T-helper 2 cell treated with Interferon-gamma antibody and Interleukin-4, amounts not matched to agents 5 μg/mL and 100 μg/mL, for 36 hours (primary cell): ENCODE measurements around the gene RGS11.

Experiments
- DNase-seq: peaks from one replicate; pipeline ENCODE4 v3.0.0; 2021; ENCODE audit warnings: low spot score
- H3K27ac Mint-ChIP-seq: one replicate; pipeline ENCODE4 v1.8.0; 2021; ENCODE audit warnings: mild to moderate bottlenecking, mixed read lengths
- H3K27me3 Mint-ChIP-seq: one replicate; pipeline ENCODE4 v1.8.0; 2021; ENCODE audit warnings: low read depth, mixed read lengths
- H3K36me3 Mint-ChIP-seq: one replicate; pipeline ENCODE4 v1.8.0; 2021; ENCODE audit warnings: low read depth, mixed read lengths
- H3K4me1 Mint-ChIP-seq: one replicate; pipeline ENCODE4 v1.8.0; 2021; ENCODE audit warnings: low read depth, mixed read lengths
- H3K4me3 Mint-ChIP-seq: one replicate; pipeline ENCODE4 v1.8.0; 2022; ENCODE audit warnings: mild to moderate bottlenecking, moderate library complexity, mixed read lengths
- H3K9me3 Mint-ChIP-seq: one replicate; pipeline ENCODE4 v1.8.0; 2021; ENCODE audit warnings: mixed read lengths

The RGS11 gene

GRCh38 chr16:280552-280951 lies 4.8 kb upstream of the RGS11 start, which contains the start of gene ARHGDIG:
ARHGDIG (plus strand) TSS chr16:280591; CDS start chr16:280681, 90 bp downstream.
- H3K4me3 Mint-ChIP-seq = no peak within 1 kb of the TSS
- no peaks in the 10 kb centered on the region for H3K36me3 Mint-ChIP-seq
- DNase-seq = no peak
- no peak within 1 kb of the TSS for H3K27ac Mint-ChIP-seq
- H3K9me3 Mint-ChIP-seq = no peaks in the 10 kb centered on the region
- H3K4me1 Mint-ChIP-seq = peaks cover 6% of the 10 kb centered on the region
- H3K27me3 Mint-ChIP-seq = peaks cover 21% of the 10 kb centered on the region

- DNase-seq = no peak
- Mint-ChIP-seq H3K4me1 (peaks cover 6% of the 10 kb centered on the region), H3K27me3 (peaks cover 25% of the 10 kb centered on the region), H3K4me3 (no peak overlapping the region), H3K27ac (no peak overlapping the region), H3K9me3 (no peaks in the 10 kb centered on the region), H3K36me3 (no peaks in the 10 kb centered on the region)
Measured at GRCh38 chr16:280005-280460, 4.3 kb upstream of the RGS11 start.

- H3K4me3 Mint-ChIP-seq = no peak overlapping the region
- H3K27ac Mint-ChIP-seq = no peak overlapping the region
- no peaks in the 10 kb centered on the region for H3K9me3 Mint-ChIP-seq
- no peaks in the 10 kb centered on the region for H3K36me3 Mint-ChIP-seq
- peaks cover 26% of the 10 kb centered on the region for H3K27me3 Mint-ChIP-seq
- H3K4me1 Mint-ChIP-seq = peaks cover 6% of the 10 kb centered on the region
- no peak for DNase-seq
Measured at GRCh38 chr16:279531-279930, 3.8 kb upstream of the RGS11 start.

- Mint-ChIP-seq H3K36me3 (no peaks in the 10 kb centered on the region), H3K9me3 (no peaks in the 10 kb centered on the region), H3K27me3 (peaks cover 26% of the 10 kb centered on the region), H3K27ac (no peak overlapping the region), H3K4me3 (no peak overlapping the region), H3K4me1 (peaks cover 6% of the 10 kb centered on the region)
- peak; percentile 36 for DNase-seq
Measured at GRCh38 chr16:278863-279366, 3.2 kb upstream of the RGS11 start.

- DNase-seq = no peak
Measured at GRCh38 chr16:276426-277077, 808 bp upstream of the RGS11 start.

GRCh38 chr16:275041-275641 lies 603 bp downstream of the RGS11 start:
- Mint-ChIP-seq H3K4me3 (peak overlapping the region; percentile 52), H3K4me1 (peaks cover 6% of the 10 kb centered on the region), H3K27me3 (peaks cover 22% of the 10 kb centered on the region), H3K9me3 (no peaks in the 10 kb centered on the region), H3K27ac (no peak overlapping the region), H3K36me3 (no peaks in the 10 kb centered on the region)
- DNase-seq = no peak

More at GRCh38 chr16:276426-277077, 808 bp upstream of the RGS11 start:
- H3K4me3 Mint-ChIP-seq = peak overlapping the region; percentile 52
- no peaks in the 10 kb centered on the region for H3K36me3 Mint-ChIP-seq
- peaks cover 26% of the 10 kb centered on the region for H3K27me3 Mint-ChIP-seq
- no peaks in the 10 kb centered on the region for H3K9me3 Mint-ChIP-seq
- H3K4me1 Mint-ChIP-seq = peaks cover 6% of the 10 kb centered on the region
- H3K27ac Mint-ChIP-seq = no peak overlapping the region

- Mint-ChIP-seq H3K27ac (no peak overlapping the region), H3K9me3 (no peaks in the 10 kb centered on the region), H3K36me3 (no peaks in the 10 kb centered on the region), H3K4me1 (peaks cover 1% of the 10 kb centered on the region), H3K4me3 (no peak overlapping the region), H3K27me3 (peaks cover 19% of the 10 kb centered on the region)
- DNase-seq = no peak
Measured at GRCh38 chr16:273547-274421, 2.0 kb downstream of the RGS11 start.

- no peak overlapping the region for H3K4me3 Mint-ChIP-seq
- H3K36me3 Mint-ChIP-seq = no peaks in the 10 kb centered on the region
- no peak overlapping the region for H3K27ac Mint-ChIP-seq
- H3K9me3 Mint-ChIP-seq = no peaks in the 10 kb centered on the region
- no peak for DNase-seq
- H3K4me1 Mint-ChIP-seq = no peaks in the 10 kb centered on the region
- peaks cover 19% of the 10 kb centered on the region for H3K27me3 Mint-ChIP-seq
Measured at GRCh38 chr16:272633-273546, 2.9 kb downstream of the RGS11 start.

GRCh38 chr16:270381-271255 lies 5.1 kb downstream of the RGS11 start:
- Mint-ChIP-seq H3K9me3 (no peaks in the 10 kb centered on the region), H3K27me3 (peaks cover 4% of the 10 kb centered on the region), H3K36me3 (no peaks in the 10 kb centered on the region), H3K4me1 (no peaks in the 10 kb centered on the region), H3K27ac (no peak overlapping the region), H3K4me3 (no peak overlapping the region)
- DNase-seq = no peak

- H3K27me3 Mint-ChIP-seq = no peaks in the 10 kb centered on the region
- H3K4me3 Mint-ChIP-seq = no peak overlapping the region
- DNase-seq = no peak
- H3K4me1 Mint-ChIP-seq = no peaks in the 10 kb centered on the region
- H3K27ac Mint-ChIP-seq = no peak overlapping the region
- H3K9me3 Mint-ChIP-seq = no peaks in the 10 kb centered on the region
- H3K36me3 Mint-ChIP-seq = no peaks in the 10 kb centered on the region
Measured at GRCh38 chr16:269061-269796, 6.5 kb downstream of the RGS11 start.

- Mint-ChIP-seq H3K27ac (no peak overlapping the region), H3K27me3 (no peaks in the 10 kb centered on the region), H3K4me1 (no peaks in the 10 kb centered on the region), H3K4me3 (no peak overlapping the region), H3K36me3 (no peaks in the 10 kb centered on the region), H3K9me3 (no peaks in the 10 kb centered on the region)
- no peak for DNase-seq
Measured at GRCh38 chr16:268141-269053, 7.3 kb downstream of the RGS11 start.
